ENCODE results near the gene CNPY1.
A peak's percentile ranks its signal among the peaks of the same experiment; 100 is the strongest.

The CNPY1 gene

DNA sequence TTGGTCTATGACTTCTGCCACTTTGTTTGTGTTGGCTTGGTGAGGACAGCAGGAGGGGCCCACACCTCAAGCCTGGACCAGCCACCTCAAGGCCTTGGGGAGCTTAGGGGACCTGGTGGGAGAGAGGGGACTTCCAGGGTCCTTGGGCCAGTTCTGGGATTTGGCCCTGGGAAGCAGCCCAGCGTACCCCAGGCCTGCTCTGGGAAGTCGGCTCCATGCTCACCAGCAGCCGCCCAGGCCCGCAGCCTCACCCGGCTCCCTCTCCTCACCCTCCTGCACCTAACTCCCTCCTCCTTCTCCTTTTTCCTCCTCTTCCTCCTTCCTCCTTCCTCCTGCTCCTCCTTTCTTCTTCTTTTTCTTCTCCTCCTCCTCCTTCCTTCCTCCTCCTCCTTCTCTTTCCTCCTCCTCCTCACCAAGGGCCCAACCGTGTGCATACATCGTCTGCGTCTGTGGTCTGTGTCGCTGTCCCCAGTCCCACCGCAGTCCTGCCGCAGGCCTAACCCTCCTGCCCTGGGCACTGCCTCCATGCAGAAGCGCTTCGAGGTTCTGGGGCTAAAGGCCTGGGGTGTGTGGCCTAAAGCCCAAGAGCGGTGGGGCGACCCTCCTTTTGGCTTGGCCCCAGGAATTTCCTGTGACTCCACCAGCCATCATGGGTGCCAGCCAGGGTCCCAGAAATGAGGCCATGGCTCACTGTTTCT, 83.1 kb downstream of the CNPY1 start:
- no peak for DNase-seq

DNA sequence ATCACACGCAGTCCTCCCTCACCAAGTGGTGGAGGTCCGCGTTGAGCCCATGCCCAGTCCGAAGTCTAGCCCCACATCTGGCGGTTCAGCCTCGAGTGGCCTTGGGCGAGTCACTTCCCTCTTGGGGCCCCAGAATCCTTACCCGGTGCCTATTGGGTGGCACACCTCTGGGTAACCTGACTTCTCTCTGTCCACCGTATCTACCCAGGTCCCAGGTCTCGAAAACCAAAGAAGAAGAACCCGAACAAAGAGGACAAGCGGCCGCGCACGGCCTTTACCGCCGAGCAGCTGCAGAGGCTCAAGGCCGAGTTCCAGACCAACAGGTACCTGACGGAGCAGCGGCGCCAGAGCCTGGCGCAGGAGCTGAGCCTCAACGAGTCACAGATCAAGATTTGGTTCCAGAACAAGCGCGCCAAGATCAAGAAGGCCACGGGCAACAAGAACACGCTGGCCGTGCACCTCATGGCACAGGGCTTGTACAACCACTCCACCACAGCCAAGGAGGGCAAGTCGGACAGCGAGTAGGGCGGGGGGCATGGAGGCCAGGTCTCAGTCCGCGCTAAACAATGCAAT, 84.1 kb downstream of the CNPY1 start:
- DNase-seq: no peak

DNA sequence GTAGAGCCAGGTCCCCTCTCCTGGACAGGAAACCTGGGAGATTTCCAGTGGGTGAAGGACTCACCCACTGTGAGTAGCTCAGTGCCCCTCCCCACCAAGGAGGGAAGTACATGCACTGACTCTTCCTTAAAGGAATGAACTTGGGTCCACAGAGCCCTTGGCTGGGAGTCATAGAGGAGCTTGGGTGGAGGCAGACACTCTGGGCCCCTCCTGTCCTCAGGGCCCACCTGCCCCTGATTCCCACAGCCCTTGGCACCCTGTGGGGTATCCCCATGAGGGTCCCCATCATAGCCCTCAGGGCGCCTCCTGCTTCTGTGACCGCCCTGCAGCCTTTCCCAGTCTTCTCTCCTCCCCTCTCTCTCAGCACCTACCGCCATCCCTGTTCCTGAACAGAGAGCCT, 84.7 kb downstream of the CNPY1 start:
- DNase-seq: no peak

DNA sequence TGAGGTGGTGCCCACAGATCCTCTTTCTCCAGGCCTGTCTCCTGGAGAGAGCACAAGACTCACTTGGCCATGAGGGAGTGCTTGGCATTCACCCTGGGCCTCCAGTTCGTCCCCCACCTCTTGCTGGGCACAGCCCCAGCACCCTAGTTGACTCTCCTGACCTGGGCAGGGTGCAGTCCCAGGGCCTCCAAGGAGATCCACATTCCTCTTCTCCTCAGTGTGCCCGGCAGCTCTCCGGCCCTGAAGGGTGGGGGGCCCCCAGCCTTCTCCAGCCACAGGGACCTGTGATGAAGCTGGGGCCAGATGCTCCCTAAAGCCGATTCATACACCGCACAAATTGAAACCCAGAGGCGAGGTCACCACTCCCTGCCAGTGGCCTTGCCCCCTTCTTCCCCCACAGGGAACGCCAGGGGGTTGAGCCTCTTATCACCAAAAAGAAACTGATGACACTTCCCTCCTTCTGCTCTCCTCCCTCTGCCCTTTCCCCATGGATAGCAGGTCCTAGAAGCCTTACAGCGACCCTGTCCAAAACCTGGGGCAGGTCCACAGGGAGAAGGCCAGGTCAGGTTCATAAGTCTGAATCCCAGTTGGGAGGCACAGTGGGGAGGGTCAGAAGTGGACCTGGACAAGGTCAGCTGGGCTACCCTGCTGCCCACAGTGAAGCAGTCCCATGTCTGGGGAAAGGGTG, 85.3 kb downstream of the CNPY1 start:
- no peak for DNase-seq

DNA sequence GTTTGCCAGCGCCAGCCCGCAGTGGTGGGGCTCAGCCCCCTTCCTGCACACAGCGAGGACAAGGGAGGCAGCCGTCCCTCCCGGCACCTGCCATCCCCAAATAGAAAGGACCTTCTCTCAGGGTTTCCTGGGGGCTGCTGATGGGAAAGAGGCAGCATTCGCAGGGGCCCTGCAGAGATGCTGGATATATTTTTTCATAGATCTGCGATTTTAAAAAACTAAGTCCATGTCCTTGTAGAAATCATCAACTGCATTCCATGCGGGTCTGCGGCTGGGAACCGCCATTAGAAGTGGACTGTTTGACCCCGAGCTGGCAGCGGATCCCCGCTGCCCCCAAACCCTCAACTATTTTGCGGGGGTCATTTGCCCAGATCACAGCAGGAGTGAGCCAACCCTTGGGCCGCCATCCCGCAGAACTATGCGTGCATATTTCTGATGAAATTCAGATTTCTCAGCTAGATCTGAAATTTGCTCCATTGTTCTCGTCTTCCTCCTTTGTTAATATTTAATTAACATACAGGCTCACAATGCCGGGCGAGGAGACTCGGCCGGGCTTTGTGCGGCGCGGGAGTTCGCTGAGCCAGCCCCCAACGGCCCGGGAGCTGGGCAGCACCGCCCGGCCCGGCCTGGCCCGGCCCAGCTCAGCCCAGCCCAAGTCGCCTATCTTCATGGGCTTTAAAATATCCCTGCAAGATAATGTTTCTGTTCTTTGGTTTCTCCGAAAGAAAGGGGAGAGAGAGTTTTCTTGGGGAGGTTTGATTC, 86.5 kb downstream of the CNPY1 start:
- DNase-seq: no peak

DNA sequence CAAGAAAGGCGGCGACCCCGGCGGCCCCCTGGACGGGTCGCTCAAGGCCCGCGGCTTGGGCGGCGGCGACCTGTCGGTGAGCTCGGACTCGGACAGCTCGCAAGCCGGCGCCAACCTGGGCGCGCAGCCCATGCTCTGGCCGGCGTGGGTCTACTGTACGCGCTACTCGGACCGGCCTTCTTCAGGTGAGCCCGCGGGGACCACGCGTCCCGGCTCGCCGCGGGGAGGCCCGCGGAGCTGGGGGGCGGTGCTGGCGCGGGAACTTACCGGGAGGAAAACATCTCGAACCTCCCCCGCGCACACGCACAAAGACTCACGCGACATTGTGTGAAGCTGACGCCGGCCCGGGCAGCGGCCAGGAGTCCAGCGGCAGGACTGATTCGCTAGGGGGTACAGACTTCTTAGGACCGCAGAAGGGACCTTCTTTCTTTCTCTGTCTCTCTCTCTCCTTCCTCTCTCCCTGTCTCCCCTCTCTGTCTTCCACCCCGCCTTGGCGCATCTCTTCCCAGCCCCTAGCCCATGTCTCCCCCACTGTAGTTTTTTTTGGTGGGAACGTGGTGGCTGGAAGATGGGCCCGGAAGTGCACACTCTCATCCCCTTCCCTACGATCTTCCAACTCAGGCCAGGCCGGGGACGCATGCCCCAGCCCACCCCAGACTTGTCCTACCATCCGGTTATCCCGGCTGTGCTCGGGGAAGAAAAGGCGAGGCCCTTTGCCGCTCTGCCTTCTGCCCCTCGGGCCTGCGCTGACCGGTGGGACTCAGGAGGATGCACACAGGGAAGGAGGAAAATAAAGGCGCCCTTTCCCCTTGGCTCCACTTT, 87.3 kb downstream of the CNPY1 start:
- DNase-seq: no peak

DNA sequence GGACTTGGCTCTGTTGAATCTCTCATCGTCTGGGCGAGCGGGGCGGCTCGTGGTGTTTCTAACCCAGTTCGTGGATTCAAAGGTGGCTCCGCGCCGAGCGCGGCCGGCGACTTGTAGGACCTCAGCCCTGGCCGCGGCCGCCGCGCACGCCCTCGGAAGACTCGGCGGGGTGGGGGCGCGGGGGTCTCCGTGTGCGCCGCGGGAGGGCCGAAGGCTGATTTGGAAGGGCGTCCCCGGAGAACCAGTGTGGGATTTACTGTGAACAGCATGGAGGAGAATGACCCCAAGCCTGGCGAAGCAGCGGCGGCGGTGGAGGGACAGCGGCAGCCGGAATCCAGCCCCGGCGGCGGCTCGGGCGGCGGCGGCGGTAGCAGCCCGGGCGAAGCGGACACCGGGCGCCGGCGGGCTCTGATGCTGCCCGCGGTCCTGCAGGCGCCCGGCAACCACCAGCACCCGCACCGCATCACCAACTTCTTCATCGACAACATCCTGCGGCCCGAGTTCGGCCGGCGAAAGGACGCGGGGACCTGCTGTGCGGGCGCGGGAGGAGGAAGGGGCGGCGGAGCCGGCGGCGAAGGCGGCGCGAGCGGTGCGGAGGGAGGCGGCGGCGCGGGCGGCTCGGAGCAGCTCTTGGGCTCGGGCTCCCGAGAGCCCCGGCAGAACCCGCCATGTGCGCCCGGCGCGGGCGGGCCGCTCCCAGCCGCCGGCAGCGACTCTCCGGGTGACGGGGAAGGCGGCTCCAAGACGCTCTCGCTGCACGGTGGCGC, 88.1 kb downstream of the CNPY1 start, which contains the start of gene EN2:
Gene EN2, plus strand, starts transcription at position 19 of the 767 bp plus-strand sequence. Its CDS starts 249 bp downstream, at position 268.
- DNase-seq: no peak

DNA sequence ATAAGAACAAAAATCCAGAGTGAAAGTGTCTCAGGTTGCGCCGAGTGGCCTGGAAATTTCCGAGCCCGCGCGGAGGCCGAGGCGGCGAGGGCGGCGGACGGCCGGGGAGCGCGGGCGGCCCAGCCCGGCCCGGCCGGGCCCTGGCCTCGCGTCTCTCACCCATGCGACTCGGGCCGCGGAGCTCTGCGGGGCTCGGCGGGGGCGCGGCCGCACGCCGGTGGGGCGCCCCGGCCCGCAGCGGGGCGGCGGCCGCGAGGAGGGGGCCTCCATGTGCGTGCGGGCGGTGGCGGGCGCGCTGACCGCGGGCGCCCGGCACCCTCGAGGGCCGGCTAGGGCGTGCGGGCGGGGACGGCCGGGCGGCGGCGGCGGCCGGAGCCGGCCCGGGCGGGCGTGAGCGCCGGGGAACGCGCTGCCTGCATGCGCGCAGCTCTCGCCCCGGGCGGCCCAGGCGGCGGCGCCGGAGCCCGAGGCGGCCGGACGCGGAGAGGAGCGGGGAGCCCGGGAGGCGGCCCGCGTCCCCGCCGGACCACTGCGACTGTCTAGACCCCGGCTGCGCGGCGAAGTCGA, 88.7 kb downstream of the CNPY1 start:
- DNase-seq: no peak

DNA sequence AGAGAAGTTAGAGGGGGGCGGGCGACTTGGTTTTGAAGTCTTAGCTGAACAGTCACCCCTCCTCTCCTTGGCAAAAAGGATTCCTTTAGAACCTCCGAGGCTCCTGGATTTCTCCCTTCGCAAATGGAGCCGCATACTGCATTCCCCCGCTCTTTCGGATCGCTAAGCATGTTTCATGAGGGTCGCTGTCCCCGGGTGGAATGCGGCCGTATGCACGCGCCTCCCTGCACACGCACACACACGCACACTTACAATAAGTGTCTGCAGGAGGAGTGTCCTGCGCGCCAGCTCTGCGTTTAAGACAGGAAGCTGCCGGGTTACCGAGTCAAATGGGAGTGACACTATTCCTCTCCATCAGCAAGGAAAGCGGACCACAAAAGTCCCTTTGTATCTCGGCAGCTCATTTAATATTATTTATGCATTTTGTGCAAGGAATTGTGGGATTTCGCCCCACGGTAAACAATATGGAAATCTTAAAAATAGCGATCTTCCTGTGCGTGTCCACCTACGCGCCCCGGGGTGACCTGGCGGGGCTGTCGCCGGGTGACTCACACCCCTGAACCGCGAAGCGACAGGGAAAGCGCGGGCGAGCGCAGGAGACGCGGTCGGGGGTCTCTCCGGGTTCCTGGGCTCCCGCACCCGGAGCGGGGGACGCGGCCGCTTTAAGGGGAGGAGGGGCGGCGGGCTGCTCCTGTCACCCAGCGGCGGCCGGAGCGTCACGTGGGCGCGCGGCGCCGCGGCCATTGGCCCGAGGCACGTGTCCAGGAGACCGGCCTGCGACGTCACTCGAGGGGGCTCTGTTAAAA, 89.4 kb downstream of the CNPY1 start:
- DNase-seq: peak; percentile 19 to 29

DNA sequence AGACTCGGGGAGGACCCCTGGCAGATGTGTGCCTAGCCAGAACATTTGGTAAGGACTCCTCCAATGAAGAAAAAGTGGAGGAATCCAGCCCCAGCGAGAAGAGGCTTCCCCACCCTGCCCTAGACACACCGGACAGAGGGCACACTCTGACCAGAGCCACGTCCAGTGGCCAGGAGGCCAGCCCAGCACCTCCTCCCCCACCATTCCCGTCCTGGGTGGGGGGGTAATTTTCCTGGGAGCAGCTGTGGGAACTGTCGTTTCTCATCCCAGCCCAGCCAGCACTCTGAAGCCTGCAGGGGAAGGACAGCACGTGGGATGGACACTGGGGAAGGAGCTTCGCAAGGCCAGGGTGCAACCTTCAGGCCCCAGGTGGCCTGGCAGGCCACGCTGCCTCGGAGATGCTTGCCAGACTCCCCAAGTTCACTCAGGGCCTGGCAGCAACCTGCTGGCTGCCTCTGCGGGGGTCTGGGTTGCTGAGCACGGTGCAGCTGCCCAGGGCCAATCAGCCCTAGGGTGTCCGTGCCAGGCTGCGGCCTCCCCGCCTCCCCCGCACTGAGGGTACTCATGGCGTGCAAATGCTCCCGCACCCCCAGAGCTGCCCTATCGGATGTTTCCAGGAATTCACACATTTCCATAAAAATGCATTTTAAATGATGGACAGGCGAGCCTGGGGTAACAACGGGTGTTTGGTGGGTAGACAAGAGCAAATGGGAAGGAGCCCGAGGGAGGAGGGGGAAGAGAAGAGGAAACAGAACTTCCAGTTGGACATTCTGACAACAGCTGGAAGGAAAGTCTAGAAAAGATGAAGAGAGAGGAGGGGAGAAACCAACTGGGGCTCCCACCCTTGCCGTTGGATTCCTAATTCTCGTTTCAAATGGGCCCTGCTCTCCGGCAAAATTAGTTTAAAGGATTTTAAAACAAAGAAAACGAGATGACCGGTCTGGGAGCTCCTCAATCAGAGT, 90.3 kb downstream of the CNPY1 start:
- no peak for DNase-seq

DNA sequence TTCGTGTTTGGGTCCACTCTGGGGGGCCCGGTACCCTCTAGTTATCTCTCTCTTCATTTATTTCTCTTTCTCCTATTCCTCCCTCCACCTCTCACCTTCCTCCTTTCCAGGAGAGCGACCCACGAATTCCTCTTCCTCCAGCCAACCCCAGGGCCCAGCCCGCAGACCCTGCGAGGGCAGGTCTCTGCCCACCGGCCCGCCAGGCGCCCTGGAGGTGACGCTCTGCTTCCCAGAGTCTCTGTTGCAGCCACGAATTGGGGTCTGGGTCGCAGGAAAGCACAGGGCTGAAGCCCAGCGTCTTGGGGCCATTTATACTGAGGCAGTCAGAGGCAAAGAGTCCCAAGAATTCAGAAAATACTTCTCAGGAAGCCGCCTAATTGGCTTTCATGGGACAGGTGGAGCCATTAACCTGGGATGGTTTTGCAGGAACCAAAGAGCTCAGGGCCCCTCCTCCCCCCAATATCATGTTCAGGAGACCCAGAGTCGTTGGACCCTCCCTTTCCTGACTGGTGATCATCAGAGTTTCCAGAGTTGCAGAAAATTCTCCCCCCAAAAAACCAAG, 91.1 kb downstream of the CNPY1 start:
- DNase-seq: no peak

DNA sequence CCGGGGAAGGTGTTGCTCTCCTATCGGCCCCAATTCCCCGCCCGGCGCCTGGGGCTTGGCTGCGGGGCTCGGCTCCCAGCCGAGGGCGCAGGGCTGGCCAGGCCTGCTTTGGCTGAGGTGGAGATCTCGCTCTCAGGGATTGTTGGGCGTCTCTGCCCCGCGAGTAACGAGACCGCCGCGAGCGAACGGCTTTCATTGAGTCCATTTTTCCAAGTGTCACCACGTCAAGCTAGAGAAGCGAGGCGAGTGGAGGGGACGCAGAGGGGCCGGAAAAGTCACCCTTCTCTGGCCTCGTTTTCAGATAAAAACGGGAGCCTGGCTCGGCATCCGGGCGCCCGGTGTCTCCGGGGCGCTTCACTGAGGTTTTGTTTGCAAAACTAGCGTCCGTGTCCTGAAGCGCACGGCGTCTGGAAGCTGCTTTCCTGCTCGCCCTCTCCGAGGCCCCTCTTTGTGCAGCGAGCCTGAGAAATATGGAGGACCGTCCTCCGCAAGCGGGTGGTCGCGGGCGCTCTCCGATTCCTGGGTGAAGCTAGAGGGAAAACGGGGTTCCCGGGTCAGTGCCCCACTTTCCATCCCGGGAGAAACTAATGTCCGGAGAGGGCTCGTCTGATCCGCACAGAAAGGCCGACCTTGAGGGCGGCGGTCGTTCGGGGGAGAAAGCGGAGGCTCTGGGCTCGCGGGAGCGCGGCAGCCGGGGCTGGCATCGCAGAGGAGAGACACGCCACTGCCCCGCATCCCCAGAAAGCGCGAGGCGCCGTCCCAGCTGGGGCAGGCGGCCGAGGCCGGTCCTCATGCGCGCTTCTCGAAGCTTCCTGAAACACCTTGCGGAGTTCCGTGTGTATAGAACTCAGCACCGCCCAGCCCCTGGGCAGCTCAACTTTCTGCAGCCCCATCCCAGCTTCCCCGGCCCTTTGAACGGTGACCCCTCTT, 91.9 kb downstream of the CNPY1 start:
- DNase-seq: no peak

DNA sequence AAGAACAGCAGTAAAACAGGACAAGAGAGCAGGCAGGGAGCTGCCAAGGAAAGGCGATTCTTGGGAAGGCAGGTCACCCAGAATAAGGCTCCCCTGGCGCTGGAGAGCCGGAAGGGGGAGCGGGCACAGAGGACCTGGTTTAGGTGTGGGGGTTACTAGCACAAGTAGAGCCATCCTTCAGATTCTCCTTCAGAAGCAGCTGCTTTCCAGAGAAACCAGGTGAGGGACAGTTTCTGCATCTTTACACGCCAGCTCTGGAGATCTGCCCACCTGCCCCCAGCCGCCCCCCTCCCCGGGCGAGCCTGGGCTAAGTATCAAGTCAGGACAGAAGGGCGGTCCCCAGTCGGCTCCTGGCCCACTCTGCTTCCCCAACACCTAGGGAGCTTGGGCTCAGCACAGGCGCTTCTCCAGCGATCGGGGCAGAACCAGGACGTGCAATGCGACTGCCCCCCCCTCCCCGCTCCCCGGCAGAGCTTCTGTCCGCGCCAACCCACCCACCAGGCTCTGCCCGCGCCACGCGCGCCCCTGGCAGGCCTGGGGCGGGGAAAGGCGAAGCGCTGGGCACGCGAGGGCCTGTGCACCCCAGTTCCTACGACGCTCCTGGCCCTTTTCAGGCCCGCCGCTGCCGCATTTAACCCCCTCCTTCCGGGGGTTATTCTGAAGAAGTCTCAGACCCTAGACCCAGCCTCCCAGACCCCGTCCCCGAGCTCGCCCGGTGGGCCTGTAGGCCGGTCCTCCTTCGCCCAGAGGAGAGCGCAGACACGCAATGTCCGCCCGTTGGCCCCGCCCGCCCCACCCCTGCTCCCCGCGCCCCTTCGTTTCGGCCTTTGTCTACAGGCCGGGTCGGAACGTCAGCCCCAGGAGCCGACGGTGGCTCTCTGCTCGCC, 92.8 kb downstream of the CNPY1 start:
- DNase-seq: no peak

DNA sequence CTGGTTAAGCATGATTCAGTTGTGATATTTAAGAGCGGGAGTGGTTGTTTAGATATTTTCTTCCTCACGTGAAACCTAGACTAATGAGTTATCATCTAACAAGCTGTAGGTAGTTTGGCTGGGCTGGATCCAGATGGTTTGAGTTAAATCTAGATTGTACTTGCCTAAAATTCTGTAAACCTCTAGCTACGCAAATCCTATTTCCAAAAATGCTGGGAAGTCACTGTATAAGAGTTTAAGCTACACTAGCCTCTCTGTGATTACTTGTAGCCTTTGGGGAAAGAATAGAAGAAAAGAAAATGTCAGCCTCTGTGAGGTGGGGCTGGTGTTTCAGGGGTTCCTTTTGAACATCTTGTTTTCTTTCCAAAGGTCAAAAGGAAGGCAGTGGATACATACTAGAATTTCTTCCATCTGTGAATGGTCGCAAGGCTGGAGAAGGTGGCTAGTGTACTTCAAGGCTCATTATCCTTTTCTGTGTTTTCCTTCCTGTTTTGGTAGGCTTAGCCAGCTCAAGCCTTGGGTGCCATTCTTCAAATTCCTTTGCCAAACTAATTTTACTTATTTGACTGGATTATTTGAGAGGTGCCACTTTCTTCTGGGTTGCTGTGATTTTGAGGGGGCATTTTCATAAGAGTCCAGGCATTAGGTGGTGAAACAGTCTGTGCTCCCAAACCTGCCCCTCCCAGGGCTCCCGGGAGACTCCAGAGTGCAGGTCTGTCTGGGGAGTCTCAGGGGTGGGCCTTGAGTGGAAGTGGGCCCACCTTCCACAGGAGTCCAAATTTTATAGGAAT, 93.7 kb downstream of the CNPY1 start:
- no peak for DNase-seq

DNA sequence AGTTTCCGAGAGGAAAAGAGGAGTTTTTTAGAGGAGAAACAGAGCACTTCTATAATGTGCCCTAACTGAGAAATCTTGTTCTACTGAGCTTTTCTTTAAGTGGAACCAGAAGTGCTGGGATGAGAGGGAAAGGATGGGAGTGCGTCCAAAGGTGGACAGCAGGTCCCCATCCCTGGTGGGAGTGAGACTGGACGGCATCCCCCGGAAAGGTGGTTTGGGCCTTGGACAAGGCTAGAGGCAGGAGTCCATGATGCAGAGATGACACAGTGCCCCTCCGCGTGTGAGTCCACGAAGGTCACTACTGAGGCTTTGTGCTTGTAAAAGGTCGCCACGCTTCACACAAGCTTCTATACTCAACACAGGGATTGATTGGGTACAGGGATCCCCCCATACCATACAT, 94.5 kb downstream of the CNPY1 start:
- DNase-seq: no peak

Data from inflammatory macrophage treated with lipopolysaccharide for 1 hour (primary cell).